H1 (cell line): ENCODE data around the gene EEF1AKMT1. TPM values are rescaled to one million over a fixed set of nuclear protein-coding genes. Genes with fewer than 3 reads are reported as not detected.

Experiments used
- CEBPB ChIP-seq: IDR thresholded peaks from 2 replicates; pipeline ENCODE4 v1.6.1; 2012; ENCODE audit warnings: low read depth, low read length
- EZH2 ChIP-seq: fragments of 200-600 bp; sonication (generic); IDR thresholded peaks from 2 replicates; pipeline ENCODE4 v1.7.1; 2012; ENCODE audit warnings: low read depth, mild to moderate bottlenecking, moderate library complexity, low read length, inconsistent platforms; ENCODE audit not compliant: severe bottlenecking
- HDAC6 ChIP-seq: IDR thresholded peaks from one replicate; pipeline ENCODE4 v1.7.1; 2012; ENCODE audit warnings: low read depth, mild to moderate bottlenecking, inconsistent platforms, low read length, moderate library complexity
- MAFK ChIP-seq: IDR thresholded peaks from 2 replicates; pipeline ENCODE4 v1.6.1; 2012; ENCODE audit warnings: low read depth, mild to moderate bottlenecking, improper control_type of control experiment, low read length
- RBBP5 ChIP-seq: IDR thresholded peaks from 2 replicates; pipeline ENCODE4 v1.7.1; 2012; ENCODE audit warnings: low read depth, mild to moderate bottlenecking, inconsistent platforms, low read length, moderate library complexity, borderline replicate concordance
- SIRT6 ChIP-seq: IDR thresholded peaks from one replicate; pipeline ENCODE4 v1.7.1; 2012; ENCODE audit warnings: low read length, inconsistent platforms
- SP4 ChIP-seq: IDR thresholded peaks from 2 replicates; pipeline ENCODE4 v1.6.1; 2012; ENCODE audit warnings: low read length, inconsistent platforms
- TAF1 ChIP-seq: IDR thresholded peaks from 2 replicates; pipeline ENCODE4 v1.6.1; 2011; ENCODE audit warnings: mild to moderate bottlenecking, low read depth, low read length
- polyA plus RNA-seq, 7 experiments: library from polyadenylated mRNA; depleted of rRNA in 3 of 7; stranded (reverse) in 5 of 7; unstranded in 2 of 7; fragments of >200 nt in 5 of 7; fragments of 200-250 nt in 2 of 7; gene quantifications; 1 replicate in 5 of 7; 2 replicates in 1 of 7; 4 replicates in 1 of 7; pipeline versions ENCODE4 v1.2.1 to v1.2.3, GENCODE V29; 2011 to 2013; ENCODE audit warnings: missing spikeins in 2 of 7, mixed read lengths in 2 of 7
- total RNA-seq: library from RNA; stranded (reverse); fragmentation: NEBNext Ultra II Directional; extraction: Animal tissue kit (Norgen Biotek cat#: 25700); gene quantifications from 2 replicates; pipeline ENCODE4 v1.2.1, GENCODE V29; 2021
- TF ChIP-seq, protein P1 (sequence below): fragments of 300-600 bp; sonication (generic); IDR thresholded peaks from 2 replicates; pipeline ENCODE4 v1.7.1; 2012; ENCODE audit warnings: low read length, moderate library complexity, mild to moderate bottlenecking, inconsistent platforms; ENCODE audit not compliant: insufficient replicate concordance

EEF1AKMT1 gene
- total and polyA plus RNA-seq, 2 of the 8 experiments (the other 6 are each of a cell fraction or from before 2014, with no cell fraction given) = 3.1 to 4.1 TPM

DNA sequence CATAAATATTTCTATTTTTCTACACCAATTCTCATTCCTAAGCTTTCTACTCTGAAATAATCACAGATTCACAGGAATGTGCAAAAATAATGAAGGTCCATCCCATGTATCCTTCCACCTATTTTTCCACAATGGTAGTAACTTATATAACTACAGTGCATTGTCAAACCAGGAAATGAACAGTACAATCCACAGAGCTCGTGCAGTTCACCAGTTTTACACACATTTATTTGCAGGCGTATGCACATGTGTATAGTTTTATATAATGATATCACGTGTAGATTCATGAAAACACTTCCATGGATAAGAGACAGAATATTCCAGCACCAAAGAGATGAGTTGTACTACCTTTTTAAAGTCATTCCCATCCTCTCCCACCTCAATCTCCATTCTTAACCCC is 12.9 kb downstream of the EEF1AKMT1 start (continued):
- TF ChIP-seq, protein P1, sequence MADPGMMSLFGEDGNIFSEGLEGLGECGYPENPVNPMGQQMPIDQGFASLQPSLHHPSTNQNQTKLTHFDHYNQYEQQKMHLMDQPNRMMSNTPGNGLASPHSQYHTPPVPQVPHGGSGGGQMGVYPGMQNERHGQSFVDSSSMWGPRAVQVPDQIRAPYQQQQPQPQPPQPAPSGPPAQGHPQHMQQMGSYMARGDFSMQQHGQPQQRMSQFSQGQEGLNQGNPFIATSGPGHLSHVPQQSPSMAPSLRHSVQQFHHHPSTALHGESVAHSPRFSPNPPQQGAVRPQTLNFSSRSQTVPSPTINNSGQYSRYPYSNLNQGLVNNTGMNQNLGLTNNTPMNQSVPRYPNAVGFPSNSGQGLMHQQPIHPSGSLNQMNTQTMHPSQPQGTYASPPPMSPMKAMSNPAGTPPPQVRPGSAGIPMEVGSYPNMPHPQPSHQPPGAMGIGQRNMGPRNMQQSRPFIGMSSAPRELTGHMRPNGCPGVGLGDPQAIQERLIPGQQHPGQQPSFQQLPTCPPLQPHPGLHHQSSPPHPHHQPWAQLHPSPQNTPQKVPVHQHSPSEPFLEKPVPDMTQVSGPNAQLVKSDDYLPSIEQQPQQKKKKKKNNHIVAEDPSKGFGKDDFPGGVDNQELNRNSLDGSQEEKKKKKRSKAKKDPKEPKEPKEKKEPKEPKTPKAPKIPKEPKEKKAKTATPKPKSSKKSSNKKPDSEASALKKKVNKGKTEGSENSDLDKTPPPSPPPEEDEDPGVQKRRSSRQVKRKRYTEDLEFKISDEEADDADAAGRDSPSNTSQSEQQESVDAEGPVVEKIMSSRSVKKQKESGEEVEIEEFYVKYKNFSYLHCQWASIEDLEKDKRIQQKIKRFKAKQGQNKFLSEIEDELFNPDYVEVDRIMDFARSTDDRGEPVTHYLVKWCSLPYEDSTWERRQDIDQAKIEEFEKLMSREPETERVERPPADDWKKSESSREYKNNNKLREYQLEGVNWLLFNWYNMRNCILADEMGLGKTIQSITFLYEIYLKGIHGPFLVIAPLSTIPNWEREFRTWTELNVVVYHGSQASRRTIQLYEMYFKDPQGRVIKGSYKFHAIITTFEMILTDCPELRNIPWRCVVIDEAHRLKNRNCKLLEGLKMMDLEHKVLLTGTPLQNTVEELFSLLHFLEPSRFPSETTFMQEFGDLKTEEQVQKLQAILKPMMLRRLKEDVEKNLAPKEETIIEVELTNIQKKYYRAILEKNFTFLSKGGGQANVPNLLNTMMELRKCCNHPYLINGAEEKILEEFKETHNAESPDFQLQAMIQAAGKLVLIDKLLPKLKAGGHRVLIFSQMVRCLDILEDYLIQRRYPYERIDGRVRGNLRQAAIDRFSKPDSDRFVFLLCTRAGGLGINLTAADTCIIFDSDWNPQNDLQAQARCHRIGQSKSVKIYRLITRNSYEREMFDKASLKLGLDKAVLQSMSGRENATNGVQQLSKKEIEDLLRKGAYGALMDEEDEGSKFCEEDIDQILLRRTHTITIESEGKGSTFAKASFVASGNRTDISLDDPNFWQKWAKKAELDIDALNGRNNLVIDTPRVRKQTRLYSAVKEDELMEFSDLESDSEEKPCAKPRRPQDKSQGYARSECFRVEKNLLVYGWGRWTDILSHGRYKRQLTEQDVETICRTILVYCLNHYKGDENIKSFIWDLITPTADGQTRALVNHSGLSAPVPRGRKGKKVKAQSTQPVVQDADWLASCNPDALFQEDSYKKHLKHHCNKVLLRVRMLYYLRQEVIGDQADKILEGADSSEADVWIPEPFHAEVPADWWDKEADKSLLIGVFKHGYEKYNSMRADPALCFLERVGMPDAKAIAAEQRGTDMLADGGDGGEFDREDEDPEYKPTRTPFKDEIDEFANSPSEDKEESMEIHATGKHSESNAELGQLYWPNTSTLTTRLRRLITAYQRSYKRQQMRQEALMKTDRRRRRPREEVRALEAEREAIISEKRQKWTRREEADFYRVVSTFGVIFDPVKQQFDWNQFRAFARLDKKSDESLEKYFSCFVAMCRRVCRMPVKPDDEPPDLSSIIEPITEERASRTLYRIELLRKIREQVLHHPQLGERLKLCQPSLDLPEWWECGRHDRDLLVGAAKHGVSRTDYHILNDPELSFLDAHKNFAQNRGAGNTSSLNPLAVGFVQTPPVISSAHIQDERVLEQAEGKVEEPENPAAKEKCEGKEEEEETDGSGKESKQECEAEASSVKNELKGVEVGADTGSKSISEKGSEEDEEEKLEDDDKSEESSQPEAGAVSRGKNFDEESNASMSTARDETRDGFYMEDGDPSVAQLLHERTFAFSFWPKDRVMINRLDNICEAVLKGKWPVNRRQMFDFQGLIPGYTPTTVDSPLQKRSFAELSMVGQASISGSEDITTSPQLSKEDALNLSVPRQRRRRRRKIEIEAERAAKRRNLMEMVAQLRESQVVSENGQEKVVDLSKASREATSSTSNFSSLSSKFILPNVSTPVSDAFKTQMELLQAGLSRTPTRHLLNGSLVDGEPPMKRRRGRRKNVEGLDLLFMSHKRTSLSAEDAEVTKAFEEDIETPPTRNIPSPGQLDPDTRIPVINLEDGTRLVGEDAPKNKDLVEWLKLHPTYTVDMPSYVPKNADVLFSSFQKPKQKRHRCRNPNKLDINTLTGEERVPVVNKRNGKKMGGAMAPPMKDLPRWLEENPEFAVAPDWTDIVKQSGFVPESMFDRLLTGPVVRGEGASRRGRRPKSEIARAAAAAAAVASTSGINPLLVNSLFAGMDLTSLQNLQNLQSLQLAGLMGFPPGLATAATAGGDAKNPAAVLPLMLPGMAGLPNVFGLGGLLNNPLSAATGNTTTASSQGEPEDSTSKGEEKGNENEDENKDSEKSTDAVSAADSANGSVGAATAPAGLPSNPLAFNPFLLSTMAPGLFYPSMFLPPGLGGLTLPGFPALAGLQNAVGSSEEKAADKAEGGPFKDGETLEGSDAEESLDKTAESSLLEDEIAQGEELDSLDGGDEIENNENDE = no peak
- no peak for TF ChIP-seq EZH2
- TF ChIP-seq SP4 = no peak
- no peak for TF ChIP-seq HDAC6
- TF ChIP-seq CEBPB = no peak
- TF ChIP-seq RBBP5 = no peak
- TF ChIP-seq TAF1 = no peak
- no peak for TF ChIP-seq SIRT6
- TF ChIP-seq MAFK = no peak
